Heart left ventricle (tissue), 16 donors: ENCODE measurements around the gene ZNF699. TPM values are rescaled to one million over a fixed set of nuclear protein-coding genes. Genes with fewer than 3 reads are reported as not detected.
"Not testable (repeated sequence)": the region's sequence is repeated elsewhere in the genome, so short reads cannot be mapped to it uniquely, and the experiment has no call there.

ENCODE experiments used
- ATAC-seq, 4 donors: fragments of 200-7000 bp; cut with Tn5 transposase; one replicate each; pipeline ENCODE4 v1.9.1; 2020 to 2022; ENCODE audit warnings: moderate library complexity in 4 of 4, mild to moderate bottlenecking in 3 of 4, moderate number of reproducible peaks in 1 of 4
- DNase-seq, 5 donors: peaks; one replicate each; pipeline ENCODE4 v3.0.0-alpha.2; 2020
- H3K27ac ChIP-seq, 12 donors: fragments of 200-600 bp; sonication (generic) in 4 of 12; one replicate each; pipeline versions ENCODE4 v1.5.0 to v1.8.0; 2016 to 2022; ENCODE audit warnings: mild to moderate bottlenecking in 2 of 12
- H3K27me3 ChIP-seq, 9 donors: fragments of 200-600 bp; sonication (generic) in 2 of 9; one replicate each; pipeline versions ENCODE4 v1.5.1 to v1.8.0; 2016 to 2022; ENCODE audit warnings: mild to moderate bottlenecking in 3 of 9
- H3K36me3 ChIP-seq, 9 donors: fragments of 200-600 bp; sonication (generic) in 2 of 9; one replicate each; pipeline versions ENCODE4 v1.5.0 to v1.8.0; 2018 to 2022; ENCODE audit warnings: mild to moderate bottlenecking in 2 of 9
- H3K4me1 ChIP-seq, 12 donors: fragments of 200-600 bp; sonication (generic) in 4 of 12; one replicate each; pipeline versions ENCODE4 v1.5.0 to v1.8.0; 2016 to 2022; ENCODE audit warnings: mild to moderate bottlenecking in 3 of 12
- H3K4me3 ChIP-seq, 12 donors: fragments of 200-600 bp; sonication (generic) in 4 of 12; one replicate each; pipeline versions ENCODE4 v1.5.0 to v1.8.0; 2017 to 2022; ENCODE audit warnings: mild to moderate bottlenecking in 9 of 12, moderate library complexity in 4 of 12
- H3K9me3 ChIP-seq, 12 donors: fragments of 200-600 bp; sonication (generic) in 4 of 12; one replicate each; pipeline versions ENCODE4 v1.5.0 to v1.8.0; 2016 to 2022; ENCODE audit warnings: mild to moderate bottlenecking in 1 of 12
- POLR2A ChIP-seq, 2 donors: fragments of 450-650 bp; IDR thresholded peaks; one replicate each; pipeline ENCODE4 v1.6.1; 2017; ENCODE audit warnings: antibody characterized with exemption in 2 of 2, mild to moderate bottlenecking in 2 of 2, moderate library complexity in 2 of 2
- WGBS, 4 donors: extraction: QIAGEN DNeasy Blood & Tissue Kit in 2 of 4; methylation state at CpG; one replicate each; pipeline versions ENCODE4 v1.1.5 to v1.1.7; 2013 to 2018; 5-methylcytosine and 5-hydroxymethylcytosine counted together
- intact Hi-C, 10 donors: fragments of 100-400 bp; cut with DNase I; formaldehyde crosslinking; loops; one replicate each; pipeline versions ENCODE4 v1.11.1 to v1.14.2; 2022
- polyA plus RNA-seq, 2 donors: library from polyadenylated mRNA; stranded (reverse); fragments of 200-250 nt; gene quantifications; one replicate each; pipeline ENCODE4 v1.2.3, GENCODE V29; 2013
- total RNA-seq, 9 donors: library from RNA; depleted of rRNA in 2 of 9; stranded (reverse); fragments of >200 nt in 2 of 9; fragmentation: NEBNext Ultra II Directional in 3 of 9; extraction: Animal tissue kit (Norgen Biotek cat#: 25700) in 3 of 9; gene quantifications; one replicate each; pipeline versions ENCODE4 v1.1.0 to v1.2.4, GENCODE V29; 2016 to 2023
- TF ChIP-seq, protein P1 (sequence below), 12 donors: fragments of 200-600 bp; sonication (generic) in 4 of 12; IDR thresholded peaks; one replicate each; pipeline versions ENCODE4 v1.5.0 to v1.8.0; 2018 to 2022; ENCODE audit warnings: antibody characterized with exemption in 12 of 12, mild to moderate bottlenecking in 5 of 12
- donor health status: ischemic (EF 13 %, LVEDD 7.1; RV severe dilation, severe dysfunction).
- donor health status: healthy with polysubstance abuse.
- donor health status: DM: no; HTN: yes; CAD: no.
- donor health status: DM: no; HTN: no; CAD: no.
- donor health status: ischemic (EF 25% LVEDD 6.9; RV normal size, moderate dysfunction).
- donor health status: ischemic (EF 25% LVEDD 5.7; RV mildly dilated, moderate dysfunction).
- donor health status: healthy.
- donor health status: DM: yes; HTN: yes; CAD: no.
- donor health status: ischemic (EF 35%, LVEDD 5.7; RV mildly dilated, moderate dysfunction).
- donor health status: nonischemic (EF 11% LVEDD 7.7; RV severe dilation, severe dysfunction).
- donor health status: DM: yes; HTN: yes; CAD: no.
- donor health status: PGD.
- donor health status: ischemic (EF 29% LVEDD 5.4; RV normal size, mild dysfunction).
- donor health status: nonischemic (EF 23%, LVEDD 6.1; RV moderate dilation, normal function).

ZNF699 gene
- total and polyA plus RNA-seq, 11 donors, result 0.91 to 6.3 (median 3.7) TPM

DNA sequence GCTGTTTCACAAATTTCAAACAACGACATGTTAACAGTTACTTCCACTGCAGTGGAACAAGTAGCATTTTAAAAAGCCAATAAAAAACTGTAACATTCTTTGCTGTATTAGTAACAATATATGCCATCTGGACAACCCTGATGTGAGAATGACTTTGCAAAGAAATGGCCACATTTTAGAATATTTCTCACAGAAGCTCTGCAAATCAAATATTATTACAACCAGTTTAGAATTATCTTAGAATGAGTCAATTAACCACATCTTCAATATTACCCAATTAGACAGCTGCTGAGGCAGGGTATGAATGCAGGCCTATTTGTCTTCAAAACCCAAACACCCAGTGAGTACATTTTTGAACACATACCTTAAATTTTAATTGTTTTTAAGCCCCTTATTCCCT is 3.2 kb downstream of the ZNF699 start:
- Histone ChIP-seq H3K4me1 (peaks cover 0 to 24% (median 11%) of the 10 kb centered on the region in 12 donors), H3K27ac (no peak overlapping the region), H3K4me3 (no peak overlapping the region), H3K36me3 (peaks cover 8 to 47% (median 35%) of the 10 kb centered on the region in 9 donors), H3K9me3 (peaks cover 0 to 30% (median 7%) of the 10 kb centered on the region in 12 donors), H3K27me3 (no peaks in the 10 kb centered on the region)
- WGBS, 4 donors, result 96 to 100% (median 96%) methylated on average over 1 of the region's 1 CpG
- DNase-seq (no peak), ATAC-seq (no peak)
- TF ChIP-seq, protein P1, sequence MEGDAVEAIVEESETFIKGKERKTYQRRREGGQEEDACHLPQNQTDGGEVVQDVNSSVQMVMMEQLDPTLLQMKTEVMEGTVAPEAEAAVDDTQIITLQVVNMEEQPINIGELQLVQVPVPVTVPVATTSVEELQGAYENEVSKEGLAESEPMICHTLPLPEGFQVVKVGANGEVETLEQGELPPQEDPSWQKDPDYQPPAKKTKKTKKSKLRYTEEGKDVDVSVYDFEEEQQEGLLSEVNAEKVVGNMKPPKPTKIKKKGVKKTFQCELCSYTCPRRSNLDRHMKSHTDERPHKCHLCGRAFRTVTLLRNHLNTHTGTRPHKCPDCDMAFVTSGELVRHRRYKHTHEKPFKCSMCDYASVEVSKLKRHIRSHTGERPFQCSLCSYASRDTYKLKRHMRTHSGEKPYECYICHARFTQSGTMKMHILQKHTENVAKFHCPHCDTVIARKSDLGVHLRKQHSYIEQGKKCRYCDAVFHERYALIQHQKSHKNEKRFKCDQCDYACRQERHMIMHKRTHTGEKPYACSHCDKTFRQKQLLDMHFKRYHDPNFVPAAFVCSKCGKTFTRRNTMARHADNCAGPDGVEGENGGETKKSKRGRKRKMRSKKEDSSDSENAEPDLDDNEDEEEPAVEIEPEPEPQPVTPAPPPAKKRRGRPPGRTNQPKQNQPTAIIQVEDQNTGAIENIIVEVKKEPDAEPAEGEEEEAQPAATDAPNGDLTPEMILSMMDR (IDR thresholded peaks at IDR 0.05), result no peak
- TF ChIP-seq POLR2A (IDR thresholded peaks at IDR 0.05), result no peak
- intact Hi-C loops, result loop anchor here in 2 of 10 donors (5.0 to 10.0 kb wide), 3 partner anchors 162 to 231 kb away; partner anchors contain the start of genes ZNF426 (in 2 of the 2) and ZNF317 (in 1 of the 2)

DNA sequence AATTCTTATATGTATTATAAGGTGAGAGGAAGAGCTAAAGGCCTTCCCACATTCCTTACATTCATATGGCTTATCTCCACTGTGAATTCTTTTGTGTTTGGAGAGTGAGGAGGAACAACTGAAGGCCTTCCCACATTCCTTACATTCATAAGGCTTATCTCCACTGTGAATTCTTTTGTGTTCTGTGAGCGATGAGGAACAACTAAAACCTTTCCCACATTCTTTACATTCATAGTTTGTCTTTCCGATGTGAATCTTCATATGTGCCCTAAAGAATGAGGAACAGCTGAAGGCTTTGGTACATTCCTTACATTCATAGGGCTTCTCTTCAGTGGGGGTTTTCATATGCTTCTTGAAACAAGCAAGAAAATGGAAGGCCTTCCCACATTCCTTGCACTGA is 13.3 kb downstream of the ZNF699 start:
- no peaks in the 10 kb centered on the region for H3K27me3 ChIP-seq
- H3K27ac ChIP-seq, result no peak overlapping the region
- DNase-seq (no peak), ATAC-seq (no peak)
- H3K4me1 ChIP-seq, result no peaks in the 10 kb centered on the region
- H3K36me3 ChIP-seq, result peaks cover 18 to 100% (median 68%) of the 10 kb centered on the region in 9 donors
- intact Hi-C loops, result no loop called here
- 64 to 80% (median 75%) methylated on average over 2 of the region's 2 CpGs for WGBS, 4 donors
- no peak overlapping the region for H3K4me3 ChIP-seq
- TF ChIP-seq, protein P1 (IDR thresholded peaks at IDR 0.05), result no peak
- TF ChIP-seq POLR2A (IDR thresholded peaks at IDR 0.05), result no peak
- H3K9me3 ChIP-seq, result peaks cover 6 to 100% (median 96%) of the 10 kb centered on the region in 12 donors

GRCh38 chr19:9295411-9295849 is 14.2 kb downstream of the ZNF699 start:
- no peak for DNase-seq
- H3K9me3 ChIP-seq, result peaks cover 6 to 100% (median 94%) of the 10 kb centered on the region in 12 donors
- H3K36me3 ChIP-seq, result peaks cover 18 to 95% (median 59%) of the 10 kb centered on the region in 9 donors
- 95 to 97% (median 96%) methylated on average over 4 of the region's 4 CpGs for WGBS, 4 donors
- no peak overlapping the region for H3K4me3 ChIP-seq
- H3K4me1 ChIP-seq, result no peaks in the 10 kb centered on the region
- H3K27ac ChIP-seq, result no peak overlapping the region
- TF ChIP-seq, protein P1 (IDR thresholded peaks at IDR 0.05), result no peak
- no peak for TF ChIP-seq POLR2A (IDR thresholded peaks at IDR 0.05)
- intact Hi-C loops, result no loop called here
- ATAC-seq, result no peak
- no peaks in the 10 kb centered on the region for H3K27me3 ChIP-seq

DNA sequence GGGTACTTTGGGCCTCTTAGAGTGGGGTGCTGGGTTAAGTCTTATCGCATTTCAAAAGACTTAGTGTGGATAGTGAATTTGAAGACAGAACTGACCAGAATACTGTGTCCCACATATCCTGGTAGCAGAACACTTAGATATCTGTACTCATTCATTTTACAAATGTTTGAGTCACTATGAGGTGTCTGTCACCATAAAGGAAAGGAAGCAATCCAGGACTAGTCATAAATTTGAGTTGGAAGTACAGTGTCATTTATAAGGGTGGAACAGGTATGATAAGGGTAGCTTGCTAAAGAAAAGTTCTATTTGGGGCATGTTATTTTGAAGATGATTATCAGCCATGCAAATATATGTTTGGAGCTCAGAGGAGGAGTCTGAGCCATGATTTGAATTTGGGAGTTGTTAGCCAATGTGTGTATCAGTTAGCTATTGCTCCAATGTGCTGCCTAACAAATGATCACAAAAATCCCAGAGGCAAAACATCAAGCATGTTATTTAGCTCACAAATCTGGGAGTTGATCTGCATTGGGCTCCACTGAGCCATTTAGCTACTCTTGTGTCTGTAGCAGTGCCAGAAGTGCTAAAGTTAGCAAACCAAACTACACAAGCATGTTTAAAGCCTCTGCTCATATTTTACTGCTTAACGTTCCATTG is 20.3 kb downstream of the ZNF699 start:
- Histone ChIP-seq H3K27ac (no peak overlapping the region), H3K27me3 (no peaks in the 10 kb centered on the region), H3K4me1 (no peaks in the 10 kb centered on the region), H3K9me3 (peaks cover 1 to 97% (median 63%) of the 10 kb centered on the region in 12 donors), H3K36me3 (peaks cover 0 to 50% (median 10%) of the 10 kb centered on the region in 9 donors), H3K4me3 (no peak overlapping the region)
- intact Hi-C loops, result no loop called here
- WGBS, 4 donors, result 94 to 98% (median 96%) methylated on average over 2 of the region's 2 CpGs
- DNase-seq, result no peak
- no peak for TF ChIP-seq POLR2A (IDR thresholded peaks at IDR 0.05)
- TF ChIP-seq, protein P1 (IDR thresholded peaks at IDR 0.05), result no peak
- ATAC-seq, result no peak

DNA sequence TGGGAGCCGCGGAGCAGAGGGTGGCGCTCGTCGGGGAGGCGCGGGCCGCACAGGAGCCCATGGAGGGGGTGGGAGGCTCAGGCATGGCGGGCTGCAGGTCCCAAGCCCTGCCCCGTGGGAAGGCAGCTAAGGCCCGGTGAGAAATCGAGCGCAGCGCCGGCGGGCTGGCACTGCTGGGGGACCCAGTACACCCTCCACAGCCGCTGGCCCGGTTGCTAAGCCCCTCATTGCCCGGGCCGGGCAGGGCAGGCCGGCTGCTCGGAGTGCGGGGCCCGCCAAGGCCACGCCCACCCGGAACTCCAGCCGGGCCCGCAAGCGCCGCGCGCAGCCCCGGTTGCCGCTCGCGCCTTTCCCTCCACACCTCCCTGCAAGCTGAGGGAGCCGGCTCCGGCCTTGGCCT is 26.2 kb downstream of the ZNF699 start:
- peak overlapping the region in 10 of 12 donors; percentile 3 to 46 (median 29) for H3K4me3 ChIP-seq
- H3K27ac ChIP-seq, H3K4me1 ChIP-seq, H3K27me3 ChIP-seq, H3K36me3 ChIP-seq, DNase-seq, intact Hi-C loops, ATAC-seq: not testable (repeated sequence)
- 4 to 14% (median 9%) methylated on average over 8 to 38 of the region's 38 CpGs for WGBS, 4 donors
- peaks cover 0 to 45% (median 12%) of the 10 kb centered on the region in 12 donors for H3K9me3 ChIP-seq
